WTC11 (cell line): ENCODE measurements around the gene TIMM50. TPM values are rescaled to one million over a fixed set of nuclear protein-coding genes. Genes with fewer than 3 reads are reported as not detected.

Source experiments
- AFF4 ChIP-seq: sonication (generic); formaldehyde crosslinking; IDR thresholded peaks from 2 replicates; pipeline ENCODE4 v1.8.1; 2023; ENCODE audit warnings: mild to moderate bottlenecking, missing genetic modification reagents, borderline replicate concordance
- AR ChIP-seq: fragments of 250-450 bp; sonication (Bioruptor Pico); IDR thresholded peaks from 2 replicates; pipeline ENCODE4 v1.9.0; 2021; ENCODE audit warnings: mild to moderate bottlenecking
- ATF2 ChIP-seq: sonication (generic); formaldehyde crosslinking; IDR thresholded peaks from 2 replicates; pipeline ENCODE4 v1.8.1; 2022; ENCODE audit warnings: low read depth, missing genetic modification reagents, borderline replicate concordance
- CDX4 ChIP-seq: fragments of 250-450 bp; sonication (Bioruptor Pico); IDR thresholded peaks from 2 replicates; pipeline ENCODE4 v1.9.0; 2021; ENCODE audit warnings: moderate library complexity, mild to moderate bottlenecking, inconsistent platforms, borderline replicate concordance
- CREM ChIP-seq: sonication (generic); formaldehyde crosslinking; IDR thresholded peaks from 2 replicates; pipeline ENCODE4 v1.8.1; 2022; ENCODE audit warnings: mild to moderate bottlenecking, missing genetic modification reagents, moderate library complexity
- ERG ChIP-seq: fragments of 250-450 bp; sonication (Bioruptor Pico); IDR thresholded peaks from 2 replicates; pipeline ENCODE4 v1.8.0; 2021; ENCODE audit warnings: mild to moderate bottlenecking
- ETV6 ChIP-seq: sonication (generic); formaldehyde crosslinking; IDR thresholded peaks from 2 replicates; pipeline ENCODE4 v1.8.1; 2022; ENCODE audit warnings: mild to moderate bottlenecking, missing genetic modification reagents
- IRF2 ChIP-seq: sonication (generic); formaldehyde crosslinking; IDR thresholded peaks from 2 replicates; pipeline ENCODE4 v1.8.0; 2022; ENCODE audit warnings: low read depth, missing genetic modification reagents, borderline replicate concordance
- MYBL2 ChIP-seq: sonication (generic); formaldehyde crosslinking; IDR thresholded peaks from 2 replicates; pipeline ENCODE4 v1.8.1; 2023; ENCODE audit warnings: mild to moderate bottlenecking, moderate library complexity, missing genetic modification reagents
- NFYB ChIP-seq: sonication (generic); formaldehyde crosslinking; conservative IDR thresholded peaks from 2 replicates; pipeline ENCODE4 v1.8.0; 2022; ENCODE audit warnings: low read depth, missing genetic modification reagents
- NR3C1 ChIP-seq: sonication (generic); formaldehyde crosslinking; conservative IDR thresholded peaks from 2 replicates; pipeline ENCODE4 v1.8.1; 2023; ENCODE audit warnings: low read depth, mild to moderate bottlenecking, missing genetic modification reagents
- RORB ChIP-seq: fragments of 250-450 bp; sonication (Bioruptor Pico); IDR thresholded peaks from 2 replicates; pipeline ENCODE4 v1.9.0; 2021; ENCODE audit warnings: mild to moderate bottlenecking
- SMAD3 ChIP-seq: sonication (generic); formaldehyde crosslinking; IDR thresholded peaks from 2 replicates; pipeline ENCODE4 v1.8.0; 2022; ENCODE audit warnings: missing genetic modification reagents, mild to moderate bottlenecking, borderline replicate concordance
- ZBTB43 ChIP-seq: sonication (generic); formaldehyde crosslinking; IDR thresholded peaks from 2 replicates; pipeline ENCODE4 v1.8.1; 2023; ENCODE audit warnings: mild to moderate bottlenecking, missing genetic modification reagents
- ZMAT4 ChIP-seq: fragments of 250-450 bp; sonication (Bioruptor Pico); IDR thresholded peaks from 2 replicates; pipeline ENCODE4 v1.9.0; 2021; ENCODE audit warnings: mild to moderate bottlenecking
- ZNF281 ChIP-seq: sonication (generic); formaldehyde crosslinking; IDR thresholded peaks from 2 replicates; pipeline ENCODE4 v1.8.0; 2023; ENCODE audit warnings: mild to moderate bottlenecking, missing genetic modification reagents
- ZNF532 ChIP-seq: fragments of 250-450 bp; sonication (Bioruptor Pico); IDR thresholded peaks from 2 replicates; pipeline ENCODE4 v1.9.0; 2021; ENCODE audit warnings: mild to moderate bottlenecking, borderline replicate concordance
- total RNA-seq: library from RNA; stranded (reverse); gene quantifications from 3 replicates; pipeline ENCODE4 v1.2.3, GENCODE V29; 2021

The TIMM50 gene
- total RNA-seq, 1 experiment from 2014 or later: 154 TPM

- TF ChIP-seq AFF4 (CRISPR knock-in tag) (no peak; the same call in 1 of the 2 replicates), IRF2 (no peak), ATF2 (CRISPR knock-in tag) (no peak), ETV6 (CRISPR knock-in tag) (peak; percentile 92), CDX4 (no peak), SMAD3 (peak; percentile 25; the same call in 1 of the 2 replicates), CREM (CRISPR knock-in tag) (peak; percentile 86), MYBL2 (CRISPR knock-in tag) (no peak), ZNF532 (CRISPR knock-in tag) (no peak), ZNF281 (CRISPR knock-in tag) (no peak; the same call in 1 of the 2 replicates), AR (no peak), ZBTB43 (CRISPR knock-in tag) (no peak), ZMAT4 (CRISPR knock-in tag) (no peak), ERG (CRISPR knock-in tag) (peak; percentile 81), RORB (CRISPR knock-in tag) (no peak), NR3C1 (CRISPR knock-in tag) (no peak), NFYB (CRISPR knock-in tag) (no peak)
These were observed 44.9 kb upstream of the TIMM50 start, which contains the start of gene RPS16 (continued) for GRCh38 chr19:39435499-39436349.
